SK-N-SH (cell line): ENCODE data around the gene MLKL. TPM values are rescaled to one million over a fixed set of nuclear protein-coding genes. Genes with fewer than 3 reads are reported as not detected.

Experiments
- CTCF ChIA-PET: fragments of 300-600, 350-600 bp; formaldehyde crosslinking; extraction: SDS; loops from one replicate; lab custom pipeline; 2021; lab: Yijun Ruan, JAX
- POLR2A ChIA-PET: fragments of 350-600 bp; sonication (Branson Sonifier 250); formaldehyde crosslinking; extraction: SDS; loops from one replicate; lab custom pipeline; 2020; ENCODE audit warnings: antibody characterized with exemption, inconsistent platforms; lab: Yijun Ruan, JAX
- DNase-seq: peaks from one replicate; pipeline ENCODE4 v3.0.0; 2012
- H2AFZ ChIP-seq: fragments of 200-600 bp; sonication (generic); 2 replicates; pipeline ENCODE4 v1.8.1; 2016; ENCODE audit warnings: antibody characterized with exemption, mild to moderate bottlenecking, low read depth
- H3F3A ChIP-seq: fragments of 200-600 bp; sonication (generic); replicated peaks from 2 replicates; pipeline ENCODE3; 2016; ENCODE audit warnings: antibody characterized with exemption, mild to moderate bottlenecking; ENCODE audit not compliant: insufficient read depth
- H3K27ac ChIP-seq, 2 experiments: fragments of 200-500 bp in 1 of 2; fragments of 200-600 bp in 1 of 2; sonication (Bioruptor generic) in 1 of 2; sonication (generic), shearing (Covaris generic) in 1 of 2; 2 replicates each; pipeline versions ENCODE4 v1.5.1 to v1.6.1; 2014 to 2016; ENCODE audit warnings: low read depth in 2 of 2, inconsistent platforms in 1 of 2, low read length in 1 of 2, mild to moderate bottlenecking in 1 of 2, mixed read lengths in 1 of 2
- H3K27me3 ChIP-seq: fragments of 200-600 bp; sonication (generic), shearing (Covaris generic); 2 replicates; pipeline ENCODE4 v1.6.1; 2016; ENCODE audit warnings: mixed run types; ENCODE audit not compliant: insufficient read depth
- H3K36me3 ChIP-seq, 2 experiments: fragments of 200-500 bp in 1 of 2; fragments of 200-600 bp in 1 of 2; sonication (Bioruptor generic) in 1 of 2; sonication (generic) in 1 of 2; replicated peaks in 1 of 2; 2 replicates each; pipeline versions ENCODE3 to v1.5.1; 2014 to 2016; ENCODE audit warnings: low read length in 1 of 2, mild to moderate bottlenecking in 1 of 2; ENCODE audit not compliant: insufficient read depth in 2 of 2, control insufficient read depth in 1 of 2
- H3K4me1 ChIP-seq, 2 experiments: fragments of 200-500 bp in 1 of 2; fragments of 200-600 bp in 1 of 2; sonication (Bioruptor generic) in 1 of 2; sonication (generic), shearing (Covaris generic) in 1 of 2; 2 replicates each; pipeline versions ENCODE4 v1.5.1 to v1.6.1; 2014 to 2016; ENCODE audit warnings: low read depth in 1 of 2, low read length in 1 of 2, mixed run types in 1 of 2; ENCODE audit not compliant: insufficient read depth in 2 of 2, control insufficient read depth in 1 of 2
- H3K4me2 ChIP-seq: fragments of 200-600 bp; sonication (generic), shearing (Covaris generic); 2 replicates; pipeline ENCODE4 v1.6.1; 2017; ENCODE audit warnings: mixed run types
- H3K4me3 ChIP-seq, 2 experiments: fragments of 200-500 bp in 1 of 2; fragments of 200-600 bp in 1 of 2; sonication (Bioruptor generic) in 1 of 2; sonication (generic), shearing (Covaris generic) in 1 of 2; 2 replicates each; pipeline versions ENCODE4 v1.5.1 to v1.8.1; 2014 to 2016; ENCODE audit warnings: low read depth in 2 of 2, inconsistent platforms in 1 of 2, low read length in 1 of 2, mild to moderate bottlenecking in 1 of 2, mixed read lengths in 1 of 2, moderate library complexity in 1 of 2
- H3K79me2 ChIP-seq: fragments of 200-600 bp; sonication (generic); 2 replicates; pipeline ENCODE4 v1.8.1; 2017; ENCODE audit warnings: mild to moderate bottlenecking; ENCODE audit not compliant: insufficient read depth
- H3K9ac ChIP-seq: fragments of 200-600 bp; sonication (generic); 2 replicates; pipeline ENCODE4 v1.6.1; 2017; ENCODE audit warnings: mixed run types
- H3K9me2 ChIP-seq: fragments of 200-600 bp; sonication (generic); 2 replicates; pipeline ENCODE4 v1.6.1; 2017; ENCODE audit warnings: mixed run types
- H3K9me3 ChIP-seq: fragments of 200-600 bp; sonication (generic); 2 replicates; pipeline ENCODE4 v1.6.1; 2017; ENCODE audit warnings: mixed run types, mild to moderate bottlenecking, moderate library complexity
- H4K20me1 ChIP-seq: fragments of 200-600 bp; sonication (generic); 2 replicates; pipeline ENCODE4 v1.6.1; 2017; ENCODE audit warnings: mild to moderate bottlenecking, mixed run types; ENCODE audit not compliant: insufficient read depth
- CHD2 ChIP-seq: fragments of 150-350 bp; IDR thresholded peaks from 2 replicates; pipeline ENCODE4 v1.6.1; 2018; ENCODE audit warnings: low read length; ENCODE audit not compliant: partially characterized antibody
- CTCF ChIP-seq: fragments of 200-600 bp; sonication (generic); IDR thresholded peaks from 2 replicates; pipeline ENCODE4 v1.6.1; 2017; ENCODE audit warnings: antibody characterized with exemption, mild to moderate bottlenecking, moderate library complexity
- ELF1 ChIP-seq: IDR thresholded peaks from 2 replicates; pipeline ENCODE4 v1.4.0; 2012
- EZH2phosphoT487 ChIP-seq: fragments of 200-600 bp; sonication (generic); IDR thresholded peaks from 2 replicates; pipeline ENCODE4 v1.6.1; 2017; ENCODE audit warnings: low read depth, mixed run types, mild to moderate bottlenecking, antibody characterized with exemption, moderate library complexity, borderline replicate concordance
- GATA2 ChIP-seq: sonication (generic); formaldehyde crosslinking; IDR thresholded peaks from 2 replicates; pipeline ENCODE4 v1.5.0; 2020; ENCODE audit warnings: mild to moderate bottlenecking, missing genetic modification reagents
- IRF3 ChIP-seq: fragments of 150-350 bp; IDR thresholded peaks from 2 replicates; pipeline ENCODE4 v1.6.1; 2016; ENCODE audit warnings: mild to moderate bottlenecking, low read depth, low read length
- JUND ChIP-seq: IDR thresholded peaks from 2 replicates; pipeline ENCODE4 v1.4.0; 2012
- MEF2A ChIP-seq: IDR thresholded peaks from 2 replicates; pipeline ENCODE4 v1.4.0; 2012; ENCODE audit warnings: low read depth, borderline replicate concordance
- NRF1 ChIP-seq: IDR thresholded peaks from 2 replicates; pipeline ENCODE4 v1.6.1; 2012; ENCODE audit warnings: low read depth, mild to moderate bottlenecking, low read length
- RCOR1 ChIP-seq: fragments of 150-350 bp; IDR thresholded peaks from 2 replicates; pipeline ENCODE4 v1.6.1; 2017; ENCODE audit warnings: antibody characterized with exemption, low read length
- RFX5 ChIP-seq: IDR thresholded peaks from 2 replicates; pipeline ENCODE4 v1.6.1; 2012; ENCODE audit warnings: mild to moderate bottlenecking, improper control_type of control experiment, low read length
- SMC3 ChIP-seq: IDR thresholded peaks from 2 replicates; pipeline ENCODE4 v1.6.1; 2012; ENCODE audit warnings: low read depth, low read length, improper control_type of control experiment
- TAF1 ChIP-seq: IDR thresholded peaks from 2 replicates; pipeline ENCODE4 v1.6.1; 2012; ENCODE audit warnings: low read depth, mild to moderate bottlenecking, low read length, moderate library complexity, borderline replicate concordance
- TCF12 ChIP-seq: IDR thresholded peaks from 2 replicates; pipeline ENCODE4 v1.4.0; 2012
- YY1 ChIP-seq: IDR thresholded peaks from 2 replicates; pipeline ENCODE4 v1.4.0; 2012; ENCODE audit warnings: low read depth, mild to moderate bottlenecking
- WGBS: methylation state at CpG from one replicate; pipeline ENCODE4 v1.1.6; 2017; ENCODE audit warnings: low lambda C conversion rate; 5-methylcytosine and 5-hydroxymethylcytosine counted together
- polyA plus RNA-seq, 3 experiments: library from polyadenylated mRNA; depleted of rRNA; stranded (reverse); fragments of >200 nt; gene quantifications; 2 replicates each; pipeline ENCODE4 v1.2.3, GENCODE V29; 2012
- TF ChIP-seq, protein P1 (sequence below): IDR thresholded peaks from 2 replicates; pipeline ENCODE4 v1.4.0; 2012; ENCODE audit warnings: low read depth

The MLKL gene
- polyA plus RNA-seq, 1 of the 3 experiments (the other 2 are of a cell fraction): 3.6 TPM

DNA sequence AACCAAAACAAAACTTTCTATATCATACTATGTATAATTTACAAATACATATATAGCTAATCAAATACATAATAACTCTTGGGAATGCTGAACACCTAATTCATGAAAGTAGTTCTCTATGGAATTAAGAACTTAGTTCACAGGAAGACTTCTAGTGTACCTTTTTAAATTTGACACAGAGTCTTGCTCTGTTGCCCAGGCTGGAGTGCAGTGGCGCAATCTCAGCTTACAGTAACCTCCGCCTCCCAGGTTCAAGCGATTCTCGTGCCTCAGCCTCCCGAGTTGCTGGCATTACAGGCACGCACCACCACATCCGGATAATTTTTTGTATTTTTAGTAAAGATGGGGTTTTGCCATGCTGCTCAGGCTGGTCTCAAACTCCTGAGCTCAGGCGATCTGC lies 58.7 kb downstream of the MLKL start:
- TF ChIP-seq IRF3 (no peak), JUND (no peak), SMC3 (no peak), ELF1 (no peak), YY1 (no peak), EZH2phosphoT487 (no peak), RCOR1 (no peak)
- TF ChIP-seq, protein P1, sequence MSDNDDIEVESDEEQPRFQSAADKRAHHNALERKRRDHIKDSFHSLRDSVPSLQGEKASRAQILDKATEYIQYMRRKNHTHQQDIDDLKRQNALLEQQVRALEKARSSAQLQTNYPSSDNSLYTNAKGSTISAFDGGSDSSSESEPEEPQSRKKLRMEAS: no peak

DNA sequence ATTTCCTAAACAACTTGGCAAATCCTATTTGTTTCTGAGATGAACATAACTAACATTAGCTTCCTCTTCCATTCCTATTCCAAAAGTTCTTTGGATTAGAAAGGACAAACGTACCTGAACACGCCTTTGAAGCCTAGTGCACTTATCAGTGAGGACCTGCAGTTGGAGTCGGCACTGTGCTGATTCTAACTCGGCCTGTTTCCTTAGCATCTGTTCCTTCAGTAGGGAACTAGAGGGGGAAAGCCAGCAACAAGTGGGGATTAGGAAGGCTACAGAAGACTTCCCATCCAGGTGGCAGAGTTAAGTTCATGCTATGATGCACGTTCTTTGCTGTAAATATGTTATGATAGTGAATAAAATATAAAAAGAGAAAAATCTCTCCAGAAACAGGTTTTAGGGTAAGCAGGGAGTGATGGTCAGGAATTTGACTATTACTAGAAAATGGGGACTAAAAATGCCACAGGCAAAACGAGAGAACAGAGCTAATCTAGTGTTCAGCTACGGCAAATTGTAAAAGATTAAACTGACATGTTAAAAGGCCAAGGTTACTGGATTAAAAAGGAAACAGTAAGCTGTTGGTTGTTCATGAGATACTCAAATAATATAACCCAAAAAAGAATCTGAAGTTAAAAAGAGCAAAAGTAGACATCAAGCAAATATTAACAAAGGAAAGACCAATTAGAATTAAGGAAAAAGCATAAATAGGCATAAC lies 62.8 kb downstream of the MLKL start:
- 92% methylated on average over 7 of the region's 7 CpGs for WGBS
- POLR2A ChIA-PET: no interaction called here

More for the DNA sequence above, 58.7 kb downstream of the MLKL start:
- Histone ChIP-seq H3K27ac (no peak overlapping the region), H3K4me1 (no peaks in the 10 kb centered on the region), H3F3A (no peaks in the 10 kb centered on the region), H4K20me1 (no peaks in the 10 kb centered on the region), H3K9ac (no peak overlapping the region), H3K9me2 (no peaks in the 10 kb centered on the region), H3K36me3 (peaks cover 44 to 69% of the 10 kb centered on the region in 2 experiments), H3K4me2 (no peak overlapping the region), H3K27me3 (no peaks in the 10 kb centered on the region), H3K9me3 (no peaks in the 10 kb centered on the region), H3K79me2 (peaks cover 69% of the 10 kb centered on the region), H3K4me3 (no peak overlapping the region), H2AFZ (no peak overlapping the region)
- no peak for DNase-seq
- CTCF ChIA-PET: interaction anchor here (0.6 to 5.0 kb wide), 2 partner anchors 9 to 457 kb away, joined by 4 to 37 read pairs; no protein-coding TSS in a partner anchor
- POLR2A ChIA-PET: no interaction called here
- WGBS: 96% methylated on average over 8 of the region's 8 CpGs

DNA sequence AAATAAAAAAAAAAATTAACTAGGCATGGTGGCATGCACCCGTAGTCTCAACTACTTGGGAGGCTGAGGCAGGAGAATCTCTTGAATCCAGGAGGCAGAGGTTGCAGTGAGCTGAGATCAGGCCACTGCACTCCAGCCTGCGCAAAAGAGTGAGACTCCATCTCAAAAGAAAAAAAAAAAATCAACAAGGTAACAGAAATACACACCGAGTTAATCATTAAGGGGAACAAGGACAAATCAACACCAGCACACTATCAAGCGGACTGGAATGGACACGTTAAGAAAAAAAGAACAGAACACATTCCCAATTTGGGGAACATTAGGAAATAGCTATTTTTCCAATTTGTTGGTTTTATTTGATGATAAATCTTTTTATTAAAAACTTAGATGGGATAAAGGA lies 65.4 kb downstream of the MLKL start:
- no peak for DNase-seq
- Histone ChIP-seq H3K27ac (no peak overlapping the region), H4K20me1 (no peaks in the 10 kb centered on the region), H3F3A (peaks cover 3% of the 10 kb centered on the region), H3K79me2 (peaks cover 34% of the 10 kb centered on the region), H3K4me2 (no peak overlapping the region), H3K4me3 (no peak overlapping the region), H3K9me2 (no peaks in the 10 kb centered on the region), H2AFZ (no peak overlapping the region), H3K4me1 (no peaks in the 10 kb centered on the region), H3K36me3 (peaks cover 48 to 79% of the 10 kb centered on the region in 2 experiments), H3K27me3 (no peaks in the 10 kb centered on the region), H3K9me3 (no peaks in the 10 kb centered on the region), H3K9ac (no peak overlapping the region)
- 78% methylated on average over 5 of the region's 5 CpGs for WGBS
- ChIA-PET CTCF (interaction anchor here (0.7 to 1.8 kb wide), 2 partner anchors 12 to 16 kb away, joined by 4 to 9 read pairs; no protein-coding TSS in a partner anchor), POLR2A (no interaction called here)
- TF ChIP-seq NRF1 (no peak), GATA2 (CRISPR knock-in tag) (no peak), MEF2A (no peak), YY1 (no peak), ELF1 (no peak), RFX5 (no peak), TAF1 (no peak), CHD2 (no peak), CTCF (no peak), TCF12 (no peak)
- TF ChIP-seq, protein P1: no peak

More for the DNA sequence above, 62.8 kb downstream of the MLKL start:
- Histone ChIP-seq H3K4me1 (no peaks in the 10 kb centered on the region), H3K9me2 (no peaks in the 10 kb centered on the region), H3K9me3 (no peaks in the 10 kb centered on the region), H3K79me2 (peaks cover 42% of the 10 kb centered on the region), H3F3A (peaks cover under 1% of the 10 kb centered on the region), H2AFZ (no peak overlapping the region), H3K27me3 (no peaks in the 10 kb centered on the region), H3K4me2 (no peak overlapping the region), H3K36me3 (peaks cover 43 to 71% of the 10 kb centered on the region in 2 experiments), H3K4me3 (no peak overlapping the region), H3K9ac (no peak overlapping the region), H3K27ac (no peak overlapping the region), H4K20me1 (no peaks in the 10 kb centered on the region)
- CTCF ChIA-PET: interaction anchor here (0.6 to 5.0 kb wide), 2 partner anchors 13 to 827 kb away, joined by 3 to 37 read pairs; no protein-coding TSS in a partner anchor
- no peak for DNase-seq
- TF ChIP-seq TAF1: no peak
- TF ChIP-seq CHD2: no peak
